Dedifferentiated amniotic fluid mesenchymal stem cell (primary cell): ENCODE data around the gene TLCD1.

Experiments
- DNase-seq: peaks from one replicate; pipeline ENCODE4 v3.0.0-alpha.2; 2016; ENCODE audit errors: extremely low spot score

TLCD1 gene

GRCh38 chr17:28686296-28686695, 39.7 kb downstream of the TLCD1 start:
- DNase-seq = no peak

- DNase-seq = no peak
Observed at GRCh38 chr17:28685366-28685765, 40.7 kb downstream of the TLCD1 start.

GRCh38 chr17:28684963-28685362, 41.1 kb downstream of the TLCD1 start:
- no peak for DNase-seq

GRCh38 chr17:28682655-28683054, 43.4 kb downstream of the TLCD1 start:
- no peak for DNase-seq

GRCh38 chr17:28675980-28676379, 50.1 kb downstream of the TLCD1 start:
- DNase-seq = no peak

GRCh38 chr17:28675490-28675889, 50.5 kb downstream of the TLCD1 start:
- no peak for DNase-seq
